T-helper 2 cell treated with Interferon-gamma antibody and Interleukin-4, amounts not matched to agents 5 μg/mL and 100 μg/mL, for 36 hours (primary cell): ENCODE measurements around the gene FAM210A.
"Not testable (repeated sequence)": the region's sequence is repeated elsewhere in the genome, so short reads cannot be mapped to it uniquely, and the experiment has no call there.

Experiments
- DNase-seq: peaks from one replicate; pipeline ENCODE4 v3.0.0; 2021; ENCODE audit warnings: low spot score
- H3K27ac Mint-ChIP-seq: one replicate; pipeline ENCODE4 v1.8.0; 2021; ENCODE audit warnings: mild to moderate bottlenecking, mixed read lengths
- H3K27me3 Mint-ChIP-seq: one replicate; pipeline ENCODE4 v1.8.0; 2021; ENCODE audit warnings: low read depth, mixed read lengths
- H3K36me3 Mint-ChIP-seq: one replicate; pipeline ENCODE4 v1.8.0; 2021; ENCODE audit warnings: low read depth, mixed read lengths
- H3K4me1 Mint-ChIP-seq: one replicate; pipeline ENCODE4 v1.8.0; 2021; ENCODE audit warnings: low read depth, mixed read lengths
- H3K4me3 Mint-ChIP-seq: one replicate; pipeline ENCODE4 v1.8.0; 2022; ENCODE audit warnings: mild to moderate bottlenecking, moderate library complexity, mixed read lengths
- H3K9me3 Mint-ChIP-seq: one replicate; pipeline ENCODE4 v1.8.0; 2021; ENCODE audit warnings: mixed read lengths

Gene FAM210A

GRCh38 chr18:13720847-13721246 is 5.5 kb downstream of the FAM210A start:
- Mint-ChIP-seq H3K4me3 (no peak overlapping the region), H3K27ac (no peak overlapping the region), H3K36me3 (peaks cover 35% of the 10 kb centered on the region), H3K9me3 (peaks cover 7% of the 10 kb centered on the region), H3K27me3 (no peaks in the 10 kb centered on the region), H3K4me1 (peaks cover 36% of the 10 kb centered on the region)
- no peak for DNase-seq

- H3K27ac Mint-ChIP-seq, result no peak overlapping the region
- peaks cover 35% of the 10 kb centered on the region for H3K36me3 Mint-ChIP-seq
- no peak overlapping the region for H3K4me3 Mint-ChIP-seq
- H3K9me3 Mint-ChIP-seq, result peaks cover 7% of the 10 kb centered on the region
- no peak for DNase-seq
- no peaks in the 10 kb centered on the region for H3K27me3 Mint-ChIP-seq
- H3K4me1 Mint-ChIP-seq, result peaks cover 29% of the 10 kb centered on the region
Measured at GRCh38 chr18:13720123-13720522, 6.2 kb downstream of the FAM210A start.

- peaks cover 7% of the 10 kb centered on the region for H3K9me3 Mint-ChIP-seq
- no peak overlapping the region for H3K27ac Mint-ChIP-seq
- H3K4me3 Mint-ChIP-seq, result no peak overlapping the region
- H3K36me3 Mint-ChIP-seq, result peaks cover 25% of the 10 kb centered on the region
- peaks cover 8% of the 10 kb centered on the region for H3K4me1 Mint-ChIP-seq
- DNase-seq, result no peak
- no peaks in the 10 kb centered on the region for H3K27me3 Mint-ChIP-seq
Measured at GRCh38 chr18:13716916-13717315, 9.4 kb downstream of the FAM210A start.

- Mint-ChIP-seq H3K27me3 (no peaks in the 10 kb centered on the region), H3K27ac (no peak overlapping the region), H3K36me3 (peaks cover 28% of the 10 kb centered on the region), H3K4me1 (peaks cover 5% of the 10 kb centered on the region), H3K9me3 (peaks cover 19% of the 10 kb centered on the region), H3K4me3 (no peak overlapping the region)
- DNase-seq, result no peak
Measured at GRCh38 chr18:13715330-13715729, 11.0 kb downstream of the FAM210A start.

GRCh38 chr18:13713455-13714055 is 12.8 kb downstream of the FAM210A start:
- DNase-seq, result no peak
- no peak overlapping the region for H3K4me3 Mint-ChIP-seq
- peaks cover 23% of the 10 kb centered on the region for H3K9me3 Mint-ChIP-seq
- no peaks in the 10 kb centered on the region for H3K27me3 Mint-ChIP-seq
- peaks cover 33% of the 10 kb centered on the region for H3K36me3 Mint-ChIP-seq
- H3K4me1 Mint-ChIP-seq, result peaks cover 1% of the 10 kb centered on the region
- no peak overlapping the region for H3K27ac Mint-ChIP-seq

GRCh38 chr18:13712400-13713131 is 13.8 kb downstream of the FAM210A start:
- Mint-ChIP-seq H3K27me3 (no peaks in the 10 kb centered on the region), H3K36me3 (peaks cover 29% of the 10 kb centered on the region), H3K4me1 (peaks cover under 1% of the 10 kb centered on the region), H3K27ac (no peak overlapping the region), H3K9me3 (peaks cover 29% of the 10 kb centered on the region), H3K4me3 (no peak overlapping the region)
- no peak for DNase-seq

- no peak overlapping the region for H3K27ac Mint-ChIP-seq
- H3K9me3 Mint-ChIP-seq, result peaks cover 45% of the 10 kb centered on the region
- H3K4me3 Mint-ChIP-seq, result no peak overlapping the region
- DNase-seq, result no peak
- H3K27me3 Mint-ChIP-seq, result no peaks in the 10 kb centered on the region
- no peaks in the 10 kb centered on the region for H3K4me1 Mint-ChIP-seq
- peaks cover 31% of the 10 kb centered on the region for H3K36me3 Mint-ChIP-seq
Measured at GRCh38 chr18:13710414-13710831, 15.9 kb downstream of the FAM210A start.

- Mint-ChIP-seq H3K4me3 (no peak overlapping the region), H3K4me1 (no peaks in the 10 kb centered on the region), H3K9me3 (peaks cover 76% of the 10 kb centered on the region), H3K27ac (no peak overlapping the region), H3K36me3 (peaks cover 50% of the 10 kb centered on the region), H3K27me3 (no peaks in the 10 kb centered on the region)
- DNase-seq, result no peak
Measured at GRCh38 chr18:13703899-13704298, 22.5 kb downstream of the FAM210A start.

- H3K27ac Mint-ChIP-seq, result no peak overlapping the region
- peaks cover 49% of the 10 kb centered on the region for H3K36me3 Mint-ChIP-seq
- H3K9me3 Mint-ChIP-seq, result peaks cover 64% of the 10 kb centered on the region
- no peak for DNase-seq
- no peaks in the 10 kb centered on the region for H3K27me3 Mint-ChIP-seq
- no peaks in the 10 kb centered on the region for H3K4me1 Mint-ChIP-seq
- no peak overlapping the region for H3K4me3 Mint-ChIP-seq
Measured at GRCh38 chr18:13700153-13700552, 26.2 kb downstream of the FAM210A start.

- Mint-ChIP-seq H3K27me3 (no peaks in the 10 kb centered on the region), H3K27ac (no peak overlapping the region), H3K4me3 (no peak overlapping the region), H3K4me1 (no peaks in the 10 kb centered on the region), H3K9me3 (peaks cover 63% of the 10 kb centered on the region), H3K36me3 (peaks cover 41% of the 10 kb centered on the region)
- no peak for DNase-seq
Measured at GRCh38 chr18:13696961-13697360, 29.4 kb downstream of the FAM210A start.

- DNase-seq, H3K27ac Mint-ChIP-seq, H3K4me1 Mint-ChIP-seq, H3K27me3 Mint-ChIP-seq, H3K4me3 Mint-ChIP-seq: not testable (repeated sequence)
- Mint-ChIP-seq H3K9me3 (peaks cover 61% of the 10 kb centered on the region), H3K36me3 (peaks cover 38% of the 10 kb centered on the region)
Measured at GRCh38 chr18:13695337-13695736, 31.0 kb downstream of the FAM210A start.

GRCh38 chr18:13690060-13690459 is 36.3 kb downstream of the FAM210A start:
- not testable (repeated sequence) for H3K4me3 Mint-ChIP-seq, H3K27ac Mint-ChIP-seq, DNase-seq, H3K27me3 Mint-ChIP-seq, H3K4me1 Mint-ChIP-seq
- H3K36me3 Mint-ChIP-seq, result peaks cover 27% of the 10 kb centered on the region
- peaks cover 34% of the 10 kb centered on the region for H3K9me3 Mint-ChIP-seq

GRCh38 chr18:13688191-13689136 is 37.9 kb downstream of the FAM210A start:
- Mint-ChIP-seq H3K4me3 (no peak overlapping the region), H3K27me3 (no peaks in the 10 kb centered on the region), H3K36me3 (peaks cover 19% of the 10 kb centered on the region), H3K4me1 (peaks cover 3% of the 10 kb centered on the region), H3K9me3 (peaks cover 21% of the 10 kb centered on the region), H3K27ac (no peak overlapping the region)
- DNase-seq, result no peak

GRCh38 chr18:13684546-13684945 is 41.8 kb downstream of the FAM210A start:
- no peak for DNase-seq

More at GRCh38 chr18:13684546-13684945, 41.8 kb downstream of the FAM210A start:
- Mint-ChIP-seq H3K4me3 (no peak overlapping the region), H3K9me3 (no peaks in the 10 kb centered on the region), H3K27ac (no peak overlapping the region), H3K36me3 (peaks cover 15% of the 10 kb centered on the region), H3K4me1 (peaks cover 3% of the 10 kb centered on the region), H3K27me3 (no peaks in the 10 kb centered on the region)
